ENCODE results near the gene EMC7. TPM values are rescaled to one million over a fixed set of nuclear protein-coding genes. Genes with fewer than 3 reads are reported as not detected.
"Not testable (repeated sequence)": the region's sequence is repeated elsewhere in the genome, so short reads cannot be mapped to it uniquely, and the experiment has no call there.

The EMC7 gene
- total RNA-seq: 10 to 100 TPM; 54.3 to 58.4 TPM

DNA sequence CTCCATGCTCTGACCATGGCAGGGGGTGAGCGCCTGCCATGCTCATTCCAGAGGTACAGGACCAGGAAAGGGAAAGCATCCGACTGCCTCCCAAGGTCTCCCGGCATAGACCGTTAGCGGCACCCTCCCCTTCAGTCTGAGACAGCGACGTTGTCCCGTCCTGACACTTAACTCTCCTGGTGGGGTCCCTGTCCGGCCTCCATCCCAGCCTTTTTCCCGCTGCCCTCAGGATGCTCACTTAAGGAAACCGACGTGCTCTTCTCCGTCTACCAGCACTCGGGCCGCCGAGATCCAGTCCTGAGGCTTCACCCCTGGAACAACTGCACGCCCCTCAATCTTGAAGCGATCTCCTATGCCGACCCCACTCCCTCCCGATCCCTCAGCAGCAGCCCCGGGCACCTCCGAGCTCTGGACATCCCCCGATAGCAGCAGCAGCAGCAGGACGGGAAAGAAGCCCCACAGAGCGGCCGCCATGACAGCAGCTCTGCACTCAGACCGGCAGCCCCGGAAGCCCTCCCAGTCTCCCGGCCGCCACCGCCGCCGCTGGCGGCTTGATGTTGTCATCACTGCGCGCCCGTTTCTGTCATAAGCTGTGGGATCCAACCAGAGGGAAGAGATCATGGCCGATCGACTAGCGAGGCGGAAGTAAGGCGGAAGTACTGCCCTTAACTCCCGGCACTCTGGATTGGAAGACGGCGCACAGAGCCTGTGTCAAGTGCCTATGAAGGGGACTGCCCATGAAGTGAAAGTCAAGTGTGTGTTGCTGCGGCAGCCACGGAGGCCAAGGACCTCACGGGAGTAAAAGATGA, at the start of gene EMC7, which contains the start of gene PGBD4:
Gene EMC7, minus strand, starts transcription at position 497 of the 809 bp plus-strand sequence. Its CDS starts 23 bp downstream, at position 474.
Gene PGBD4, plus strand, starts transcription at position 718 of the 809 bp plus-strand sequence. CDS start 449 bp downstream, outside the sequence.
- ATAC-seq (peak; percentile 99), DNase-seq (peak; percentile 99)
- Mint-ChIP-seq H3K9me3 (ENCODE audit: insufficient read depth) (peaks cover 6% of the 10 kb centered on the region), H3K4me1 (ENCODE audit: low read depth) (peaks cover 28% of the 10 kb centered on the region), H3K27ac (peak within 1 kb of the TSS; percentile 97), H3K4me3 (peak within 1 kb of the TSS; percentile 99), H3K36me3 (ENCODE audit: low read depth) (peaks cover 35% of the 10 kb centered on the region), H3K27me3 (ENCODE audit: low read depth) (no peaks in the 10 kb centered on the region)
- POLR2A ChIA-PET: interaction anchor here (0.6 to 3.4 kb wide), 14 partner anchors 8 to 266 kb away, joined by 3 to 19 read pairs (median 4); partner anchors contain the start of genes EMC4, KATNBL1, LPCAT4 and NUTM1
- CTCF ChIA-PET: interaction anchor here (1.0 to 2.4 kb wide), 5 partner anchors 9 to 266 kb away, joined by 3 to 12 read pairs (median 6); partner anchors contain the start of genes EMC4, LPCAT4, NOP10 and NUTM1

DNA sequence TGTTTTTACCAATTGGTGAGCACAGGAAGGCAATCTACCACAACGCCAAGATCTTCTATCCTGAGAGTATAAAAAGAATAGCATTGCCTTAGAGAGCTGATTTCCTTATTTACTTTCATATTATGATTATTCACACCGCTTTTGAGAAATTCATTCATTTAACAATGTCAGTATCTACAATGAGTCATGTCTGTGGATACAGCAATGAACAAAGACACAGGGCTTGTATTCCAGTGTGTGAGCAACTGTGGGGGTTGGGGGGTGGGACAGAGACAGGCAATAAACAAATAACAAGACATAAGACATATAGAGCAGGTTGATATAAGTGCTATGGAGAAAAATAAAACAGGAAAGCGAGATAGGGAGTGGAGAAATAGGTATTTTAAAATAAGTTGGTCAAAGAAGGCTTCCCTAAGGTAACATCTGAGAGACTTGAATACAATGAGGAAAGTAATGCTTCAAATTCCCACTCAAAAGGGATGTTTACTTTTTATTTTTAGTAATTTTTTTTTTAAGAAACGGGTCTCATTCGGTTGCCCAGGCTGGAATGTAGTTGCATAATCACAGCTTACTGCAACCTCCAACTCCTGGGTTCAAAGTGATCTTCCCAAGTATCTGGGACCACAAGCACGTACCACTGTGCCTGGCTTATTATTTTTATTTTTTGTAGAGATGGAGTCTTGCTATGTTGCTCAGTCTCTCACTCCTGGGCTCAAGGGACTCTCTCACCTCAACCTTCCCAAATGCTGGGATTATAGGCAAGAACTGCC, 45.9 kb upstream of the EMC7 start:
- Mint-ChIP-seq H3K27ac (no peak overlapping the region), H3K4me1 (ENCODE audit: low read depth) (no peaks in the 10 kb centered on the region), H3K4me3 (no peak overlapping the region), H3K27me3 (ENCODE audit: low read depth) (no peaks in the 10 kb centered on the region), H3K9me3 (ENCODE audit: insufficient read depth) (no peaks in the 10 kb centered on the region), H3K36me3 (ENCODE audit: low read depth) (peaks cover 51% of the 10 kb centered on the region)
- POLR2A ChIA-PET: no interaction called here
- DNase-seq (no peak), ATAC-seq (no peak)
- CTCF ChIA-PET: interaction anchor here (1.2 kb wide), 1 partner anchor 37 kb away, joined by 3 read pairs; no protein-coding TSS in a partner anchor

DNA sequence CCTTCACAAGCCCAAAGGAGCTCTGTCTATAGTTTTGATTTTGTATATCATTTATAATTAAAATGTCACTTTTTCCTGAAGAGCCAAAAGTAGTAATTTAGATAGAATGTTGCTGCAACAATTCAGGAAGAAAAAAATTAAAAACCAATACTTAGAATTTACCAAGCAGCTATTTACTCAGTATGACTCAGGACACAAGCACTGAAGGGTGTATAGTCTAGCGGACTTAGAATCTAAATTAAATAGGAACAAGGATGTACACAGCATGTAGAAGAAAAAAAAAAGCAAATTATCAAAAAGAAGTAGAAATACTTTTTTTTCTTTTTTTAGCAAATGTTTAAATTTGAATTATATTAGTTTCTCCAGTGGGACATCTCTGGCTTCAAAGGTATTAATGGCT, 31.8 kb upstream of the EMC7 start:
- Mint-ChIP-seq H3K4me3 (no peak overlapping the region), H3K27ac (no peak overlapping the region), H3K36me3 (ENCODE audit: low read depth) (peaks cover 2% of the 10 kb centered on the region), H3K9me3 (ENCODE audit: insufficient read depth) (no peaks in the 10 kb centered on the region), H3K4me1 (ENCODE audit: low read depth) (no peaks in the 10 kb centered on the region), H3K27me3 (ENCODE audit: low read depth) (no peaks in the 10 kb centered on the region)
- CTCF ChIA-PET: interaction anchor here (1.0 kb wide), 1 partner anchor 22 kb away, joined by 5 read pairs; no protein-coding TSS in a partner anchor
- POLR2A ChIA-PET: no interaction called here
- DNase-seq (no peak), ATAC-seq (no peak)

DNA sequence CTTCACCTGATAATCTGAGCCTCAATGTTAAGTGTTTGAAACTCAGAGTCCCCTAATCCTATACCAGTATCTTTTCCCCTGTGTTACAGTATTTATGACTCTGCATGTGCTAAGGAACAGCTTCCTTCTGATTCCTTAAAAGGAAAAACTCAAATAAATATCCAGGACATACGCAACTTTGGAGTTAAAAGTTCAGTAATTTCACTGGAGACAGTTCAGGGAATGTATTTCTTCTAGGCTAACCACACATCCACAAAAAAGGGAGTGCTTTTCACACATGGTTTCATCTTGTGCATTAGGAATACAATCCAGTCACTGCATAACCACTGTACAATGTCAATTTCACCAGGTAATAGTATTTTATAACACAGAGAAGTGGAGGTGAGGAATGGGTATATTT, 31.2 kb upstream of the EMC7 start:
- ChIA-PET POLR2A (no interaction called here), CTCF (no interaction called here)
- no peaks in the 10 kb centered on the region for H3K27me3 Mint-ChIP-seq (ENCODE audit: low read depth)
- H3K9me3 Mint-ChIP-seq (ENCODE audit: insufficient read depth): no peaks in the 10 kb centered on the region
- no peak overlapping the region for H3K27ac Mint-ChIP-seq
- H3K4me1 Mint-ChIP-seq (ENCODE audit: low read depth): no peaks in the 10 kb centered on the region
- H3K4me3 Mint-ChIP-seq: no peak overlapping the region
- no peaks in the 10 kb centered on the region for H3K36me3 Mint-ChIP-seq (ENCODE audit: low read depth)
- DNase-seq (no peak), ATAC-seq (no peak)

DNA sequence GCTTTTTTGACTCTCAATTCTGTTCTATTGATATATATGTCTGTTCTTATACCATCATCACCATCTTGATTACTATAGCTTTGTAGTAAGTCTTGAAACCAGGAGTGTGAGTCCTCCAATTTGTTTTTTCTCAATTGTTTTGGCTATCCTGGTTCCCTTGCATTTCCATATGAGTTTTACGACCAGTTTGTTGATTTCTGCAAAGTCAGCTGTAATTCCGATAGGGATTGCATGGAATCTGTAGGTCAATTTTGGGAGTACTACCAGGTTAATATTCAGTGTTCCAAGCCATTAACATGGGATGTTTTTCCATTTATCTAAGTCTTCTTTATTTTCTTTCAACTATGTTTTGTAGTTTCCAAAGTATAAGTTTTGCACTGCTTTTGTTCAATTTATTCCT, 27.2 kb upstream of the EMC7 start:
- ChIA-PET CTCF (interaction anchor here (1.7 kb wide), 1 partner anchor 19 kb away, joined by 4 read pairs; no protein-coding TSS in a partner anchor), POLR2A (no interaction called here)
- ATAC-seq (no peak), DNase-seq (no peak)
- no peak overlapping the region for H3K27ac Mint-ChIP-seq
- H3K27me3 Mint-ChIP-seq (ENCODE audit: low read depth): peaks cover 4% of the 10 kb centered on the region
- H3K9me3 Mint-ChIP-seq (ENCODE audit: insufficient read depth): no peaks in the 10 kb centered on the region
- H3K4me3 Mint-ChIP-seq: no peak overlapping the region
- no peaks in the 10 kb centered on the region for H3K4me1 Mint-ChIP-seq (ENCODE audit: low read depth)
- no peaks in the 10 kb centered on the region for H3K36me3 Mint-ChIP-seq (ENCODE audit: low read depth)

DNA sequence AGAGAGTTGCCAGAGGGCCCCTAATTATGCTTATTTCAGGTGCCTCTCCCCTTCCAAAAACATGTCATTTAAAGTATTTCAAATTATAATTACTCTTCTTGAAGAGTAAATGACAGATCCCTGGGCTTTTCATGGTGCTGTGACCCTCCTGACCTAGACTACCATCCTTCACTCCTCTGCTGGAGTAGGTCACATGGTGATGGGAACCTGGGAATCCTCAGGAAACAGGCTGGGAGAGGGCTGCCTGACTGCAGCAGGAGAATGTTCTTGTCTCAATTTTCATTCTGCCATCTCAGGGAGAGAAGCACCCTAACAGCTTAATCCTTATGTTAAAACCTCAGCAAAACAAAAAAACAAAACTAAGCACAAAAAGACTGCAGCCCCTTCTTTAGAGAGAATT, 24.9 kb upstream of the EMC7 start:
- H3K27me3 Mint-ChIP-seq (ENCODE audit: low read depth): peaks cover 8% of the 10 kb centered on the region
- no peak overlapping the region for H3K27ac Mint-ChIP-seq
- no peak overlapping the region for H3K4me3 Mint-ChIP-seq
- no peaks in the 10 kb centered on the region for H3K4me1 Mint-ChIP-seq (ENCODE audit: low read depth)
- no peaks in the 10 kb centered on the region for H3K9me3 Mint-ChIP-seq (ENCODE audit: insufficient read depth)
- ATAC-seq (no peak), DNase-seq (no peak)
- CTCF ChIA-PET: no interaction called here
- H3K36me3 Mint-ChIP-seq (ENCODE audit: low read depth): no peaks in the 10 kb centered on the region
- POLR2A ChIA-PET: no interaction called here

DNA sequence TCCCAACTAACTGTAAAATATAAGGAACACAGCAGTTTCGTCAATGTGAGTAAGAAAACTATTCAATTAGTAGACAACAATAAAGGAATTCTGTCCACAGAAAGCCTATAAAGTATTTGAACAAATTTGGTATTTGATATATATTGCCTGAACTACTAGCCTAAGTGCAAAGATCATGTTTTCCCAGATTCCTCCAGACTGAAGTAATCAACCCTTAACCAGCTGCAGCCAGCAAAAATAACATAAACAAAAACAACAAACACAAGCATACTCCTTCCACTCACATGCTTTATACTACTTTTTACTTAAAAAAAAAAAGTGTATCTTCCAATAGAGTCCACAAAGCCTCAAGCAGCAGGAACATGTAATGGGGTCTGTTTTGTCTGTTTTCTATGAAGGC, 24.3 kb upstream of the EMC7 start:
- Mint-ChIP-seq H3K4me1 (ENCODE audit: low read depth) (no peaks in the 10 kb centered on the region), H3K4me3 (no peak overlapping the region), H3K27me3 (ENCODE audit: low read depth) (peaks cover 9% of the 10 kb centered on the region), H3K27ac (no peak overlapping the region), H3K9me3 (ENCODE audit: insufficient read depth) (no peaks in the 10 kb centered on the region), H3K36me3 (ENCODE audit: low read depth) (no peaks in the 10 kb centered on the region)
- DNase-seq: no peak
- POLR2A ChIA-PET: no interaction called here
- CTCF ChIA-PET: interaction anchor here (1.6 kb wide), 1 partner anchor 16 kb away, joined by 4 read pairs; no protein-coding TSS in a partner anchor
- ATAC-seq: no peak

DNA sequence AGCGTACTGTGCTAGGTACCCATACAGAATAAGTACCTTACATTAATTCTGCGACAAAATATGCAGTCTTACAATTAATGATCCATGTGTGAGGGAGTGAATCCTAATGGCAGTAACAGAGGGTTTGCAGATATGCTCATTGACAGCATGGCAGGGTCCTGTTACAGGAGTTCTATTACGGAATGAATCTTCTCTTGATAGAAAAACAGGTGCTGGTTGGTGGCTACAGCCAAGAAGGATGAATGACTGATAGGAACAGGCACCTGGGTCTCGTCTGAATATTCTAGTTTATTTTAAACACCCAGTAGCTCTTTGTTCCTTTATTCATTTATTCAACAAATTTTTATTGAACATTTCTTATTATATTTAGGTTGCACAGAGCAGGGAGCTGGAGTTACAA, 23.0 kb upstream of the EMC7 start:
- no peak for DNase-seq
- Mint-ChIP-seq H3K36me3 (ENCODE audit: low read depth) (no peaks in the 10 kb centered on the region), H3K4me3 (no peak overlapping the region), H3K4me1 (ENCODE audit: low read depth) (no peaks in the 10 kb centered on the region), H3K27me3 (ENCODE audit: low read depth) (peaks cover 13% of the 10 kb centered on the region), H3K9me3 (ENCODE audit: insufficient read depth) (no peaks in the 10 kb centered on the region), H3K27ac (no peak overlapping the region)
- ATAC-seq: no peak
- CTCF ChIA-PET: interaction anchor here (1.6 kb wide), 1 partner anchor 15 kb away, joined by 4 read pairs; no protein-coding TSS in a partner anchor
- POLR2A ChIA-PET: no interaction called here

DNA sequence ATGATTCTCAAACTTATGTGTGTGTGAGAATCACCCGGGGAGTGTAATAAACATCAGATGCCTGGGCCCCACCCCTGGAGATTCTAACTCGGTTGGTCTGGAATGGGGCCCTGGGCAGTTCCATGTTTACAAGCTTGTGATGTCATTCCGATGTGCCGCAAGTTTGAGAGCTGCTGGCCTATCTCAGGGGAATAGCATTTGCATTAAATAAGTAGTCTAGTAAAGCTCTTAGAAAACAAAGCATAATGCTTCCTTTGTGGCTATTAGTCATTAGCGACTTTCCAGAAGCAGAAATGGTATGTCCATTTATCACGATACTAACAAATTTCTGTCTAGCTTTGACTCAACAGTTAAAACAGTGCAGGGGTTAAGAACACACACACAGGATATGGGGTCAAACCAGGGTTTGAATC, 21.1 kb upstream of the EMC7 start:
- no peak overlapping the region for H3K4me3 Mint-ChIP-seq
- no peaks in the 10 kb centered on the region for H3K9me3 Mint-ChIP-seq (ENCODE audit: insufficient read depth)
- ATAC-seq (no peak), DNase-seq (no peak)
- H3K36me3 Mint-ChIP-seq (ENCODE audit: low read depth): no peaks in the 10 kb centered on the region
- POLR2A ChIA-PET: no interaction called here
- H3K27me3 Mint-ChIP-seq (ENCODE audit: low read depth): peaks cover 18% of the 10 kb centered on the region
- no peaks in the 10 kb centered on the region for H3K4me1 Mint-ChIP-seq (ENCODE audit: low read depth)
- CTCF ChIA-PET: no interaction called here
- no peak overlapping the region for H3K27ac Mint-ChIP-seq

DNA sequence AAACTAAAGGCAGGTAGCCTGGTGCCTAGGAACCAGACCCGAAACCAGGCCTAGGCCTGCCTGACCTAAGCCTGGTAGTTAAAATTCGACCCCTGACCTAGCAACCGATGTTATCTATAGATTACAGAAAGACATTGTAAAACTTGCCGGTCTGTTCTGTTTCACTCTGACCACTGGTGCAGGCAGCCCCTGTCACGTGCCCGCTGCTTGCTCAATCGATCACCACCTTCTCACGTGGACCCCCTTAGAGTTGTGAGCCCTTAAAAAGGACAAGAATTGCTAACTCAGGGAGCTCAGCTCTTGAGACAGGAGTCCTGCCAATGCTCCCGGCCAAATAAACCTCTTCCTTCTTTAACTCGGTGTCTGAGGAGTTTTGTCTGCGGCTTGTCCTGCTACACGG, 20.1 kb upstream of the EMC7 start:
- ATAC-seq; POLR2A ChIA-PET; H3K4me3 Mint-ChIP-seq; H3K36me3 Mint-ChIP-seq (ENCODE audit: low read depth); H3K27ac Mint-ChIP-seq; CTCF ChIA-PET; DNase-seq; H3K9me3 Mint-ChIP-seq (ENCODE audit: insufficient read depth); H3K4me1 Mint-ChIP-seq (ENCODE audit: low read depth): not testable (repeated sequence)
- H3K27me3 Mint-ChIP-seq (ENCODE audit: low read depth): peaks cover 21% of the 10 kb centered on the region

DNA sequence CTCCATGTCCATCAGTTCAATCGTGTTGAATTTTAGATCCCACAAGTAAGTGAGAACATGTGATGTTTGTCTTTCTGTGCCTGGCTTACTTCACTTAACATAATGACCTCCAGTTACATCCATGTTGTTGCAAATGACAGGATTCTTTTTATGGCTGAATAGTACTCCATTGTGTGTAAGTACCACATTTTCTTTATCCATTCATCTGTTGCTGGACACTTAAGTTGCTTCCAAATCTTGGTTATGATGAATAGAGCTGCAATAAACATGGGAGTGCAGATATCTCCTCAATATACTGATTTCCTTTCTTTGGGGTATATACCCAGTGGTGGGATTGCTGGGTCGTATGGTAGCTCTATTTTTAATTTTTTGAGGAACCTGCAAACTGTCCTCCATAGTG, 18.8 kb upstream of the EMC7 start:
- CTCF ChIA-PET: interaction anchor here (0.9 kb wide), 1 partner anchor 11 kb away, joined by 3 read pairs; no protein-coding TSS in a partner anchor
- H3K36me3 Mint-ChIP-seq (ENCODE audit: low read depth); H3K27ac Mint-ChIP-seq; DNase-seq; ATAC-seq; H3K4me3 Mint-ChIP-seq; POLR2A ChIA-PET; H3K4me1 Mint-ChIP-seq (ENCODE audit: low read depth); H3K9me3 Mint-ChIP-seq (ENCODE audit: insufficient read depth): not testable (repeated sequence)
- H3K27me3 Mint-ChIP-seq (ENCODE audit: low read depth): peaks cover 21% of the 10 kb centered on the region

DNA sequence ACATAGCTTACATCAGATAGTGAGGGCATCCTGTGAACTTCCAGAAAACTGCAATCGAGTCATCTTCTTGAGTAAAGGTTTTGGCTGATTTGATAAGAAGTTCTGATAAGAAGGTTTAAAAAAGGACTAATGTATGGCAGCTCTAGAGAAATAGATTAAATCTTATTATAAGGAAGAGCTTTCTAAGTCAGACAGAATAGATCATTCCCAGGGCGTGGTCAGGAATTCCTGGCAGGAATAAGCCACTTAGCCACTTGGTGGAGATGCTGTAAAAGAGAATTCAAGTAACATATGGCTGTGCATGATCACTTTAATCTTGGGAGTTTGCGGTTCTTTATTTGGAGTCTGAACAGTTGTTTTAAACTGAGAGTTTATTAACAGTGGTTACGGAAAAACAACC, 17.6 kb upstream of the EMC7 start:
- CTCF ChIA-PET: interaction anchor here (0.7 to 1.5 kb wide), 3 partner anchors 9 to 502 kb away, joined by 4 read pairs; partner anchors contain the start of gene KATNBL1
- POLR2A ChIA-PET: interaction anchor here (0.7 to 0.8 kb wide), 2 partner anchors 33 to 56 kb away, joined by 3 to 4 read pairs; no protein-coding TSS in a partner anchor
- no peak for DNase-seq
- Mint-ChIP-seq H3K36me3 (ENCODE audit: low read depth) (no peaks in the 10 kb centered on the region), H3K4me3 (no peak overlapping the region), H3K27ac (no peak overlapping the region), H3K9me3 (ENCODE audit: insufficient read depth) (no peaks in the 10 kb centered on the region), H3K4me1 (ENCODE audit: low read depth) (no peaks in the 10 kb centered on the region), H3K27me3 (ENCODE audit: low read depth) (peaks cover 18% of the 10 kb centered on the region)
- no peak for ATAC-seq
